CD4-positive, alpha-beta T cell treated with Interferon alpha-2 for 1 hour (primary cell): ENCODE results near the gene CDC73.
"Not testable (repeated sequence)": the region's sequence is repeated elsewhere in the genome, so short reads cannot be mapped to it uniquely, and the experiment has no call there.

ENCODE experiments used
- DNase-seq, 2 donors: peaks; one replicate each; pipeline ENCODE4 v3.0.0-alpha.2; 2020 to 2022

Gene CDC73

DNA sequence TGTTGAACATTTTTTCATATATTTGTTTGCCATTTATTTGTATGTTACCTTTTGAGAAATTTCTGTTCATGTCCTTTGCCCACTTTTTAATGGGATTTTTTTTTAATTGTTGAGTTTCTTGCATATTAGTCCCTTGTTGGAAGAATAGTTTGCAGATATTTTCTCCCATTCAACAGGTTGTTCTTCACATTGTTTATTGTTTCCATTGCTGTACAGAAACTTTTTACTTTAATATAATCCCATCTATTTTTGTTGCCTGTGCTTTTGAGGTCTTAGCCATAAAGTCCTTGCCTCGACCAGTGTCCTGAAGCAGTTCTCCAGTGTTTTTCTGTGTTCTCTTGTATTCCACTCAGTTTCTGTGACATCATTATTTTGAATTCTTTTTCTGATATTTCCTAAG, 118.8 kb downstream of the CDC73 start:
- DNase-seq: no peak

DNA sequence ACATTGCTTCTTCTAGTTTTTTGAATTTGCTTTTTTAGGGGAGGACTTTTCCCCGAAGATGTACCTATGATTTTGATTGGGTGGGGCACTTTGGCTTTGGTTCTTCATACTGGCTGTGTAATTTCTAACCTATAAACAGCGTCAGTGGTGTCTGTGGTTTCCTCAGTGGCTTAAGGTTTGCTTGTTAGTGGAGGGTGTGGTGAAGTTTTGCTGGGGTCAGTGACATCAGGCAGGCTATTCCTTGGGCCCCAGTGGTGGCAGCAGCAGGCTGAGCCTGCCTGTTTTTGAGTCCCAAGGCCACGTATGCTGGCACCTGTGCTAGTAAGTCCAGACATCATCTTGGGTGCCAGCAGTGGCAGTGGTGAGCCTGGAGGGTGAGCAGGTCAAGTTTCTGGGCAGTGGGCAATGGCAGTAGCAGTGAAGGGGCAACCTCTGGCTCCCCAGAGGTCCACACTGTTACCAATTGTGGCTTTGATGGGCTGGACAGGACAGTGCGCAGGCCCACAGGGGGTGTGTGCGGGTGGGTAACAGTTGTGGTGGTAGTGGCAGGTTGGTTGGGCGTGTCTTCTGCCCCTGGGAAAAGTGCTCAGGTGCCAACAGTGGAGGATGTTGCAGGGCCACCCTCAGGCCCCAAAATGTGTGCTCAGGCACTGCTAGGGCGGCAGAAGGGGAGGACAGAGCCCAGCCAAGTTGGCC, 119.4 kb downstream of the CDC73 start:
- peak in 1 of 2 donors; percentile 20 for DNase-seq

DNA sequence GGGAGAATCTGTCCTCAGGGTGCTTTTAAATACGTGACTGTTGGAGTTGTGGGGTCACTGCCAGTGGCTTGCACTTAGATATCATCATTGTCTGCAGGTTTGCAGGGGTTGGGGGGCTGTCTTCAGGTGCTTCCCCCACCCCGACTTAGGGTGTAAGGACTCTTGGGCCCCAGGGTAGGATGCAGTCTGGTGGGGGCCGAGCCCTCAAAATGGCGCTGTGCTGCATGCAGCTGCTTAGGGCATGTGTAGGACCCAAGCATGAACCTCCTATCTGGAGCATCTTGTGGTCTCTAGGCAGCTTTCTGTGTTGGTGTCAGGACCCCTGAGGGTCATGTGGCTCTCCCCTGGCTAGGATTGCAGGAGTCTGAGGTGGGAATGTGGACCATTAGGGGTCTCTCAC, 120.2 kb downstream of the CDC73 start:
- DNase-seq: no peak

DNA sequence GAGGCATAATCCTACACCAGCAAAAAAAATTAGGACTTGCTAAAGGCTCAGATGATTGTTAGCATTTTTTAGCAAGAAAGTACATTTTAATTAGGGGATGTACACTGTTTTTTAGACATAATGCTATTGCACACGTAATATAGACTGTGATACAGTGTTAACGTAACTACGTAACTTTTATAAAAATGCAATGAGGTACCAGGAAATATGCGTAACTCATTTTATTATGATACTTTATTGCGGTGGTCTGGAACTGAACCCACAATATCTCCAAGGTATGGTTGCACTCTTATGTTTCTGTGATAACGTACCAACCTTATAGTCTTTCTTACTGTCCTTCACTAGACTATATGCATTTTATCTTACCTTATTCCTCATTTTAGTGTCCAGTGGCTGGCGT, 127.4 kb downstream of the CDC73 start:
- DNase-seq: no peak

DNA sequence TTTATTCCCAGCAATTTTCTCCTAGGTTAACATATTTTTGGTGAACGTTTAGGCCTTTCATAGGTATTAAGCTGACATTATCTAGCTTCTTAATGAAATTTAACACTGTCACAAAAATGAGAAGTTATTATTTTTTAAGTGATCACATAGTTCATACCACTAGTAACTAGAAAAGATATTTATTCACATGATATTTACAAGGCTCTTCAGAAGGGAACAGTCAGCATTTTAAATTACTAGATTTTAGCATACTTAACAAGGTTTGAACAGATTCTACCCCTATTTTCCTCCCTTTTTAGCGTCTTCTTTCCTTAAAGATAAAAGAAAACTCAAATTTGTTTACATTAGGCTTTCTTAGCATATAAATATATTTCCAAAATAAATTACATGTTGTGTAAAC, 130.1 kb downstream of the CDC73 start:
- DNase-seq: no peak

DNA sequence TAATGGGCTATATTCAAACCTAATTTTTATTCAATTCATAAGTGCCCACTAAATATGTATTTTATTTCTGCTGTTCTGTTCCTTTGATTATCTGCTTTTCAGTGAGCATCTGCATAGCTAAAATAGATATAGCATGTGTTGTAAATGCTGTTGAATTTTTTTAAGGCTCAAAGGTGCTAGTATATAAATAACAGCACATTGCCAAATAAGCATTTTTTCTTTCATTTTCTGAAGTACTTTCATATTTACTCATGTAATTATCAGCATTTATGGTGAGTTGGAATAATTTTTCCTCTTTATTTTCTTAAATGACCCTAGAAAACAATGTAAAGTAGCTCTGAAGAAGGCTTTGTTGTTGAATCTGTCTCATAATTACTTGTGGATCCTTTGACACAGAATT, 134.2 kb downstream of the CDC73 start:
- DNase-seq: no peak

DNA sequence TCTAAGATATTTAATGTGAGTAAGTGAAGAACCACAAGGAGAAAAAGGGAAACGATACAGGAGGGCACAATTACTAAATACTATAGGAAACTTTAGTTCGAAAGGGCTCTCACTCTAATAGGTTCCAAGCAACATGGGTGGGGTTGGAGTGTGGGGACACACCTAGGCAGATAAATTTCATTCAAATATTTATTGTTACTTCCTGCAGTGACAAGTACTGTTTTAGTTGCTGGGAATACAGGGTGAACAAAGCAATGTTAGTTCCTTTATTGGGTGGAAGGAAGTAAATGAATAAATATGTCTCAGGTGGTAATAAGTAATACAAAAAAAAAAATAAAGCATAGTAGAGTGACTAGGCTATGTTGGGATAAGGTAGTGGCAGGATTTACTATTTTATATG, 137.8 kb downstream of the CDC73 start:
- DNase-seq: no peak

DNA sequence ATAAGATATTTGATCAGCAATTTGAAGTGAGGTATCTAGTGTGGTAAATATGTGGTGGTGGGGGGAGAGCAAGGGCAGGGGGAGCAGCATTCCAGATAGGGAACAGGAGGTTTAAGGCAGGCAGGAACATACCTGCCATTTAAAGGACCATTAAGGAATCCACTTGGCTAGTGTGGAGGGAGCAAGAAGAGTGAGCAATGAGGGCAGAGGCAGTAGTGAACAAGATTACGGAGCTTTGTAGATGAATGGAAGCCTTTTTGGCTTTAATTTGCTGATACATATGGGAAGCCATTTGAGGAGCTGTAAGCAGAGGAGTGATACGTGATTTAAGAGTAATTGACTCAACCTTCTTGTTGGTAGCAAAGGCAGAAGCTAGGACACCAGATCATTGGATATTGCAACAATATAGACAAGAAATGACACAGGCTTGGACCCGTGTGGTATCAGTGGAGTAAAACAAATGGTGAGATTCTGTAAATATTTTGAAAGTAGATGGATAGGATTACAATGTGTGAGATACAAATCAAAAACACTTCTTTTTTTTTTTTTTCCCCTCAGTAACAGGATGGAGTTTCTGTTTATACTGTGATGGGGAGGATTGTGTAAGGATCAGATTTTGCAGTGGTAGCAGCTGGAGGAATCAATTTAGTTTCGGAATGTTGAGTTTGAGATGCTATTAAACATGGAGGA, 138.4 kb downstream of the CDC73 start:
- no peak for DNase-seq

DNA sequence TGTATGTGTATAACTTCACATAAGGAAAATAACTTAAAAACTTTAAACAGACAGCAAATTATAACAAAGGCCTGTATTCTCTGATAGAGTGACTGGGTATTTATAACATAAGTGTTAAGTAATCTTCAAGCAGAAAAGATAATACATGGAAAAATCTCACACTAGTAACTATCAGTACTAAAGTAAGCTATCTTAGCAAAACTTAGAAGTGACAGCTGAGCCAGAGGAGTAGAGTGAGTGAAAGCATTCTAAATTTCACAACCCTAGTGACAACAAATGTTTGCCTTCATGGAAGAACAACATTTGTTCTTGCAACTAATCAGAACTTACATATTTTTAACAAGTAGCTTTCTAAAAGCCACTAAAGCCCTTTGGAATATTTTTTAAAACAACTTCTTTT, 139.1 kb downstream of the CDC73 start:
- no peak for DNase-seq

DNA sequence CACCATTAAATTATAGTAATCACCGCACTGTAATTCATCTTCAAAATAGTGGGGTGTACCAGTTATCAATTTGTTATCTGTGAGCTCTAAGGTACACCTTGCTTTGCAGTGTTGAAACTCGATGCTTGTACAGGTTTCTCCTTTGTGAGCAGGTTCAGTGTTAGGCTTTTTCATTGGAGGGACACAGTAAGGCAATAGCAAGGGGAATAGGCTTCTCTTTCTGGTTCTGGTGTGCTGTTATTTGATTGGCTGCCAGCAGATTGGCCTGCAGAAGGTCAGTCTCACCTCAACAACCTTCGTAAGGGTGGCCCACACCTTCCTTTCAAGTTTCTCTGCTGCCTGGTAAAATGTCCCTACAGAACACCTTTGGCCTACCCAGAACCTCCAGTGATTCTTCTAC, 140.8 kb downstream of the CDC73 start:
- no peak for DNase-seq

DNA sequence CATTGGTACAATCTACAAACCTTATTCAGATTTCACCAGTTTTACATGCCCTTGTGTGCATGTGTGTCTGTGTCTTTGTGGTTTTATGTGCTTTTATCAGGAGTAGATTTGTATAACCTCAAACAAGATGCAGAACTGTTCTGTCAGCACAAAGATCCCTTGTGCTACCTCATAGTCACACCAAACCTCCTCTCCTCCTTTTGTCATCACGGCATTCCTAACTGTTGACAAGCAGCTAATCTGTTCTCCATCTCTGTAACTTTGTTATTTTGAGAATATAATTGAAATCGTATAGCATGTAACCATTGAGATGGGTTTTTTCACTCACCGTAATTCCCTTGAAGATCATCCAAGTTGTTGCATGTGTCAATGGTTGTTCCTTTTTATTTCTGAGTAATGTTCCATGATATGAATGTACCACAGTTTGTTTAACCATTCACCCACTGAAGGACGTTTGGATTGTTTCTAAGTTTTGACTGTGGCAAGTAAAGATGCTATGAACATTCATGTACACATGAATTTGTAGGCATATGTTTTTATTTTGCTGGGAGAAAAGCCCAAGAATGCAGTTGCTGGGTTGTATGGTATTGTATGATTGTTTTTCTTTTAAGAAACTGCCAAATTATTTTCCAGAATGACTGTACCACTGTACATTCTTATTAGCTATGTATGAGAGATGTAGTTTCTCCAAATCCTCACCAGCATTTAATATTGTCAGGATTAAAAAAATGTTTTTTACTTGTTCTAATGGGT, 142.7 kb downstream of the CDC73 start:
- no peak for DNase-seq

DNA sequence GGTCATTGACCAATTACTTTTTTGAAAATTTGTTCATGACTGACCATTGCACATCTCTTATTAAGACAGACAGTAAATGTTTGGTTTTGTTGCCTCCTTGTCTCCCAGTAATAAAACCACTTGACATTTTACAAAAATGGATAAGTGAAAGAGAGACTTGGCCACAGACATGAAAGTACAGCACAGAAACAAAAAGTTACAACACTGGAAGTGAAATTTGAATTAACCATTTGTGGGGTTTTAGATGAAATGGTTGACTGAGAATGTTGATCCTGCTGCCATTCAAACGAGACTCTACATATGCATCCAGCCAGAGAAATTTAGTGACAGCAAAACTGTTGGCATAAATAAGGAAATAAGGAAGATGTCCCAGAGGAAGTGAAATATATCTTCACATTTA, 143.9 kb downstream of the CDC73 start:
- no peak for DNase-seq

DNA sequence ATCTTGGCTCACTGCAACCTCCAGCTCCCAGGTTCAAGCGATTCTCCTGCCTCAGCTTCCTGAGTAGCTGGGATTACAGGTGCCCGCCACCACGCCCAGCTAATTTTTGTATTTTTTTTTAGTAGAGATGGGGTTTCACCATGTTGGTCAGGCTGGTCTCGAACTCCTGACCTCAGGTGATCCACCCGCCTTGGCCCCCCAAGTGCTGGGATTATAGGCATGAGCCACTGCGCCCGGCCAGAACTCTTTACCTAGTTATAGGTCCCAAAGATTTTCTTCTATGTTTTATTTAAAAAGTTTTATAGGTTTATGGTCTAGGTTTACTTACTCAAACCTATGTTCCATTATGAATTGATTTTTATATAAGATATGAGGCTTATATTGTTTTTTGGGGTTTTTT, 145.0 kb downstream of the CDC73 start:
- not testable (repeated sequence) for DNase-seq

DNA sequence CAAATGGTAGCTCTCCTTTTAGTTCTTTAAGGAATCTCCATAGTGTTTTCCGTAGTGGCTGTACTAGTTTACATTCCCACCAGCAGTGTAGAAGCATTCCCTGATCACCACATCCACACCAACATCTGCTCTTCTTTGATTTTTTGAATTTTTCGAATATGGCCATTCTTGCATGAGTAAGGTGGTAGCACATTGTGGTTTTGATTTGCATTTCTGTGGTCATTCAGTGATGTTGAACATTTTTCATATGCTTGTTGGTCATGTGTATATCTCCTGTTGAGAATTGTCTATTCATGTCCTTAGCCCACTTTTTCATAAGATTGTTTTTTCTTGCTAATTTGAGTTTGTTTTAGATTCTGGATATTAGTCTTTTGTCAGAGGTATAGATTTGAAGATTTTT, 149.2 kb downstream of the CDC73 start:
- DNase-seq: no peak

DNA sequence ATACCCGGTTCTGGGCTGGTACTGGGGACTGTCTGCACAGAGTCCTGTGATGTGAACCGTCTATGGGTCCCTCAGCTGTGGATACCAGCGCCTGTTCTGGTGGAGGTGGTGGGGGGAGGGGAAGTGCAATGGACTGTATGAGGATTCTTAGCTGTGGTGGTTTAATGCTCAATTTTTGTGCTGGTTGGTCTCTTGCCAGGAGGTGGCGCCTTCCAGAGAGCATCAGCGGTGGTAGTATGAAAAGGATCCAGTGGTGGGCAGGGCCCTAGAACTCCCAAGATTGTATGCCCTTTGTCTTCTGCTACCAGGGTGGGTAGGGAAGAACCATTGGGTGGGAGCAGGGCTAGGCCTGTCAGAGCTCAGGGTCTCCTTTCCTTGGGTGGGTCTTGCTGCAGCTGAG, 153.9 kb downstream of the CDC73 start:
- no peak for DNase-seq

DNA sequence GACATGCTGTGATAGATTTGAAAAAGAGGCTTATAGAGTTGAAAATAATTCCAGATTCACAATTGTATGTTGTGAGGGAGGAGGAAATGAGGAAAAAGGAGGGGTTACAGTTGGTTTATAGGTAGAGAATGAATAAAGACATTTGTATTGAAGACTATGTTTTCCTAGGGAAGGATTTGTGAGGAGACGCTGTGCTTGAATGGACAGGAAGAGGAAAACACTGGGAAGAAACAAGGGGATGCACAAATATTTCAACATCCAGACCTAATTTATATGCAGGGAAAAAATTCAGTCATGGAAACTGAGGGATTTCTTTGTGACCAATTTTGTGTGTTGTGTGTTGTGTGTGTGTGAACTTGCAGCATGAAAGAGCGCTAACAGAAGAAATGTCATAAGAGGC, 157.1 kb downstream of the CDC73 start:
- DNase-seq: no peak

DNA sequence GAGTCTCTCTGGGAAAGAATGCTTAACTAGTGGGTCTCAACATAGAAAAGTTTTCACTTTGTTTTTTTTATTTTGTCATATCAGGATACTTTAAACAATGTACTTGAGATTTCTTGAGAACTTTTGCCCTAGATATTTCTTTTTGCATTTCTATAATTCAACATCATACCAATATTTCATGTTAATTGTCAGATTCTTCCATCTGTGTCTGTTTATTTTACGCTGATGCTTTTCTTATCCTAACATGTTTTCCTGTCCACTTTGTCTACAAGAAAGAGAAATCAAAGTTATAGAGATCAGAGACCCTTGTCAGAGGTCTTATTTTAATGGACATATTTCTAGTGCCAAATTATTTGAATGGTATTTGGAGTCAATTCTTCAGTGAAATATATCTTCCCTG, 160.1 kb downstream of the CDC73 start:
- no peak for DNase-seq

DNA sequence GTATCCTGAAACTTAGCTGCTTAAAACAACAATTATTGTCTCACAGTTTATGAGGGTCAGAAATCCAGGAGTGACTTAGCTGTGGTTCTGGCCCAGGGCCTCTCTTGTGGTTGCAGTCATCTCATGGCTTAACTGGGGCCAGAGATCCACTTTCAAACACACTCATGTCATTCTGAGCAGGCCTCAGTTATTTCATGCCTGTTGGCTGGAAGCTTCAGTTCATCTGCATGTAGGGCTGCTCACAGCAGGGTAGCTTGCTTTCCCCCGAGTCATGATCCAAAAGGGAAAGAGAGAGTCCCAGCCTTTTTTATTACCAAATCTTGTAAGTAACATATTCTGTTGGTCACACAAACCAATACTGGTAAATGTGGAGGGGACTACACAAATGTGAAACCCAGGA, 161.2 kb downstream of the CDC73 start:
- no peak for DNase-seq

DNA sequence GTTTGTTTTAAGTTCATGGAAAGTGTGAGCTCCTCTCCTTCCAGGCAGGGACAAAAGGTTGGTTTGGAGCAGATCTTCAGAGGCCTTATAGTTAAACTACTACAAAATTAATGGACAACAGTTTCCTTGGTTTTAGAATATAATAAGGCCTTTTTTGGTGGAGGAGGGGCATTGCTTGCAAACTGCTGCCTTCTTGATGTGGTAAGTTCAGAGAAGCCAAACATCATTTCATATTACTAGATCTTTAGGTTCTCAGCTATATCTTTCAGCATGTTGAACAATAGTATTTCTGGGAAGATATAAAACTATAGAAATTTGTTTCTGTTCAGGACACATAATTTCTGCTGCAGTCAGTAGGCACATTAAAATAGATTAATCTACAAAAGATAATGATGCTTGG, 162.4 kb downstream of the CDC73 start:
- DNase-seq: no peak

DNA sequence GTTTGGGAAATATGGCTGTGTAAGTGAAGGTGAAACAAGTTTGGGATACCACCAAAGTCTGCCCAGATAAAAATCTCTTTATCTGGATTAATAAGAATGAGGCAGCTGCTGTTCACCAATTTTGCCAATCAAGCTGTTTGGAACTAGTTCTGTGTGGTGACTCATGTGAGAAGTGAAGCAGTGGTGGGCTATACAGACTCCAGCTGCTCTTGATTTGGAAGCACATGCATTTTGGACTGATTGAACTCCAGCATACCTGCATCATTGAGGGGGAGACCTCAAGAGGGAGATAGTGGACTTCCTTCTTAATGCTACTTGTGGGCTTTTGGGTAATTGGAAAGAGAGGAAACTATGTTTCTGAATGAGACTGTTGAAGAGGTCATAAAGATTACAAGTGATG, 163.8 kb downstream of the CDC73 start:
- DNase-seq: no peak

DNA sequence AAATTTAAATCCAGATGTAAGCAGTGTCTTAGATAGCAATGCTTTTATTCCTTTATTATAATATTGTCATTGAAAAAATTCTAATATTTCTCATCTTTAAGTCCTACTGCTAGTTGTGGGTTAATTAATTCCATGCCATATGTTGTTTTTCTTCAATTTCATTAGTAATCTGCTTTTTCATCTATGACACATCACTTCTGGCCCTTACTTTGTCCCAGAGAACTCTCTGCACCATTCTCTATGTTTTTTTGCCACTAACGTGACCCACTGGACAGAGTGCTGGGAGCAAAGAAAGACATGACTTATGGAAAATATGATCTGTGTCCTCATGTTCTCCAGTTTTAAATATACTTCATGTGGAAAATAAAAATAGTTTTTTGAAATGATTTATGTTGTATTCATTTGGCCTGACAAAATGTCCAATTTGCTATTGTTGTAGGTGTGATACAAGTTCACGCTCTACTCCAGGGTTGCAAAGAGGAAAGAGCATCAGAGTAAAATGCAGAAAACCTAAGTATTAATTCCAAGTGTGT, 166.8 kb downstream of the CDC73 start:
- DNase-seq: not testable (repeated sequence)

DNA sequence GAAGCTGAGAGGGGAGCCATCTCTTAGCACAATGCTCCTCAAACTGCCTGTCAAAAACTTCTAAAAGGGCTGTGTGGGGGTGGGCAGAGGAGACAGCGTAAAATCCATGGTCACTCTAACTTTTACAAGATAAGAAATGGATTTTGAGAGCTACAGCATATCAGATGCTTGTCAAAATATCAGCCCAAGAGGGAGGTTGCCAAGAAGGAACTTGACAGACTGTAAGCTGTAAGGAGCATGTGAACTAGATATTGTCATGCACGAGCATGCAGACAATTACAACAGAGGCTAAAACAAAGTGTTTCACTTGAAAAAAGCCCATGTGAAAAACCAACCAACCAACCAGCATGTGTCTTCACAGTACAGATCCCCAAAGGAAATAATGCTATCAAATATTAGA, 171.9 kb downstream of the CDC73 start:
- DNase-seq: no peak

DNA sequence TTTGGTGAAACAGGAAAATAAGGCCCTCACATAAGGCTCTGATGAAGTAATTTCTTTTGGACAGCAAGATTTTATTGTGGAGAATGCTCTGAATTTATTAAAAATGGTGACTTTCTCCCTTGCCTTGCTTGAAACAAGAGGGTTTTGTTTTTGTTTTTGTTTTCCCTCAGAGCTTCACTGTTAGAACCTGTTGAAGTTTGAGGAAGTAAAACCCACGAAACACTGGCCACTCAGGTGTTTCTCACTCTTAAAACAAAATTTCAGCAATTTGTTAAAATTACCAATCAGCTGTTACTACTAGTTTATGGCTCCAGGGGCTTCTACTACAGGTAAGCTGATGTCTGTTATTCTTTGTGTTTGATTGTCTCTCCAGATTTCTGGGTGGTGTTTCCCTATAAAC, 177.2 kb downstream of the CDC73 start:
- no peak for DNase-seq

DNA sequence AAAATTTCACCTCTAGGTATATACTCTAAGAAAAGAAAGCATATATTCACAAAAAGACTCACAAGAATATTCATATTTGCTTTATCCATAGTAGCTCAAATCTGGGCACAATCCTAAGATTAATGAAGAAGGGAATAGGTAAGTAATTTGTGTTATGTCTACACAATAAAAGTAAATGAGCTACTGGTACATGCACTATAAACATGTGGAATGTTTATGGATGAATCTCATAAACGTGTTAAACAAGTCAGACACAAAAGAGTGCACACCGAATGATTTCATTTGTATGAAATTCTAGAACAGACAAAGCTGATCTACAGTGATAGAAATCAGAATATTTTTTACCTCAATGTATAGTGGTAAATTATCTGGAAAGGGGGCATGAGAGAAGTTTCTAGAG, 179.9 kb downstream of the CDC73 start:
- no peak for DNase-seq
